Trophoblast cell (in vitro differentiated cells and primary cell): ENCODE data around the gene TAPBP.

Experiments
- DNase-seq, 2 donors: peaks; one replicate each; pipeline ENCODE4 v3.0.0-alpha.2; 2016
- H2AFZ ChIP-seq: 2 replicates; pipeline ENCODE4 v1.6.1; 2013; ENCODE audit warnings: low read length, moderate library complexity, mild to moderate bottlenecking; ENCODE audit not compliant: insufficient read depth, poor library complexity
- H2AK5ac ChIP-seq: 2 replicates; pipeline ENCODE4 v1.6.1; 2013; ENCODE audit warnings: mild to moderate bottlenecking, low read length
- H2BK120ac ChIP-seq: 2 replicates; pipeline ENCODE4 v1.6.1; 2013; ENCODE audit warnings: low read length, mild to moderate bottlenecking, moderate library complexity; ENCODE audit not compliant: insufficient read depth, poor library complexity
- H2BK12ac ChIP-seq: 2 replicates; pipeline ENCODE4 v1.6.1; 2013; ENCODE audit warnings: mild to moderate bottlenecking, low read length, moderate library complexity
- H2BK5ac ChIP-seq: 2 replicates; pipeline ENCODE4 v1.6.1; 2013; ENCODE audit warnings: low read length, low read depth, moderate library complexity, mild to moderate bottlenecking; ENCODE audit not compliant: poor library complexity
- H3K14ac ChIP-seq: 2 replicates; pipeline ENCODE4 v1.6.1; 2013; ENCODE audit warnings: mild to moderate bottlenecking, low read length
- H3K18ac ChIP-seq: 2 replicates; pipeline ENCODE4 v1.6.1; 2013; ENCODE audit warnings: mild to moderate bottlenecking, low read length
- H3K23ac ChIP-seq: 2 replicates; pipeline ENCODE4 v1.6.1; 2013; ENCODE audit warnings: low read length
- H3K27ac ChIP-seq: 2 replicates; pipeline ENCODE4 v1.5.1; 2013; ENCODE audit warnings: low read depth, mild to moderate bottlenecking, inconsistent platforms, low read length, moderate library complexity
- H3K27me3 ChIP-seq: 2 replicates; pipeline ENCODE4 v1.6.1; 2013; ENCODE audit warnings: inconsistent platforms, mild to moderate bottlenecking, low read length, moderate library complexity; ENCODE audit not compliant: insufficient read depth
- H3K36me3 ChIP-seq, 2 experiments: 1 replicate in 1 of 2; 2 replicates in 1 of 2; pipeline ENCODE4 v1.6.1; 2013; ENCODE audit warnings: low read length in 2 of 2, mild to moderate bottlenecking in 2 of 2, moderate library complexity in 1 of 2; ENCODE audit not compliant: insufficient read depth in 2 of 2, control insufficient read depth in 1 of 2
- H3K4ac ChIP-seq: 2 replicates; pipeline ENCODE4 v1.6.1; 2013; ENCODE audit warnings: low read depth, mild to moderate bottlenecking, low read length, moderate library complexity
- H3K4me1 ChIP-seq, 2 experiments: 1 replicate in 1 of 2; 2 replicates in 1 of 2; pipeline ENCODE4 v1.6.1; 2013; ENCODE audit warnings: low read length in 2 of 2, mild to moderate bottlenecking in 2 of 2, moderate library complexity in 1 of 2; ENCODE audit not compliant: insufficient read depth in 2 of 2, control insufficient read depth in 1 of 2
- H3K4me2 ChIP-seq: 2 replicates; pipeline ENCODE4 v1.6.1; 2013; ENCODE audit warnings: inconsistent platforms, mild to moderate bottlenecking, low read length, moderate library complexity
- H3K4me3 ChIP-seq: 2 replicates; pipeline ENCODE4 v1.5.1; 2013; ENCODE audit warnings: mild to moderate bottlenecking, low read depth, low read length, inconsistent platforms
- H3K79me1 ChIP-seq: one replicate; pipeline ENCODE4 v1.6.1; 2013; ENCODE audit warnings: low read length
- H3K79me2 ChIP-seq: 2 replicates; pipeline ENCODE4 v1.6.1; 2013; ENCODE audit warnings: low read length, mild to moderate bottlenecking; ENCODE audit not compliant: control insufficient read depth, insufficient read depth, poor library complexity
- H3K9ac ChIP-seq: 2 replicates; pipeline ENCODE4 v1.6.1; 2013; ENCODE audit warnings: mild to moderate bottlenecking, low read length
- H3K9me3 ChIP-seq: 2 replicates; pipeline ENCODE4 v1.6.1; 2013; ENCODE audit warnings: low read depth, mild to moderate bottlenecking, control low read depth, inconsistent platforms, low read length; ENCODE audit not compliant: insufficient read depth
- H4K12ac ChIP-seq: 2 replicates; pipeline ENCODE4 v1.6.1; 2013; ENCODE audit warnings: low read depth, mild to moderate bottlenecking, low read length, moderate library complexity
- H4K8ac ChIP-seq: 2 replicates; pipeline ENCODE4 v1.6.1; 2013; ENCODE audit warnings: low read depth, mild to moderate bottlenecking, low read length, moderate library complexity
- H4K91ac ChIP-seq: one replicate; pipeline ENCODE4 v1.6.1; 2013; ENCODE audit warnings: low read depth, mild to moderate bottlenecking, low read length, moderate library complexity
- WGBS: extraction: QIAGEN DNeasy Blood & Tissue Kit; methylation state at CpG from one replicate; pipeline ENCODE4 v1.1.7; 2013; ENCODE audit warnings: missing lambda C conversion rate; ENCODE audit not compliant: insufficient read length, insufficient coverage; ENCODE audit errors: extremely low coverage; 5-methylcytosine and 5-hydroxymethylcytosine counted together

The TAPBP gene

DNA sequence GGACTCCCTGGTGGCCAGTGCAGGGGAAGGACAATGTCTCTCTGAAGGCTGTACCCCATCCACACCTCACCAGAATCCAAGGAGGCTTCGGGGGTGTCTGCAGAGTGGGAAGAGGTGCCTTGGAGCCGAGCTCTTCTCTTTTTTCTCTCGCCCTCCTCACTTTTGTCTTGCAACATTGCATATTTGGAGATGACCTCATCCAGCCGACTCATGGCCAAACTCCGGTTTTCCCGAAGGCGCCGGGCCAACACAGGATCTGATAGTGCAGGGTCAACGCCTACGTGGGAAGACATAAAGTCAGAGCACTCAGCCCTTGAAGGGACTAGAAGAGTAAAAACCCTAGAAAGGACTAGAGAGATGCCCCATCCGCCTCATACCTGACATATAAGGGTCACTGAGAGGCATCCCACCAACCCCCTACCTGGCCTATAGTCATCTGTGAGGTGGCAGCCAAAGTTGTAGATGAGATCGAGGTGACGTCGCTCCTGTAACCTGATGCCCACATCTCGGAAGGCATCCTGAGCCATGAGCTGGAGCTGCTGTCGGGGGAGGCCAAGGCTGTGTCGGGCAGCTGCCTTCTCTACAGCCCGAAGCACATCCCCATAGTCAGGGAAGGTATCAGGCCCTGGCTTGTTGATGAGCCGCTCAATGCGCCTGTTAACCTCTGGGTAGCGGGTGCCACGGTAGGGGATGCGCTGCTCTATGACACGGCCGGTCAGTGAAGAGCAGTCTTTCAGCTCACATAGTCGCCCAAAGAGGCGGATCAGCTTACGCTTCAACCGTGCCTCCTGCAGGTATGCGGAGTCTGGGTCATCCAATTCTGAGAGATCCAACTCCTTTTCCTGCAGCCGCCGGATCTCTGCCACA lies 6.7 kb upstream of the TAPBP start:
- H3K23ac ChIP-seq = no peak overlapping the region
- H3K14ac ChIP-seq = no peak overlapping the region
- H3K9ac ChIP-seq = no peak overlapping the region
- H3K36me3 ChIP-seq = peaks cover 35 to 38% of the 10 kb centered on the region in 2 experiments
- H4K12ac ChIP-seq = no peak overlapping the region
- WGBS = no CpG with 5 or more reads among the region's 32 CpGs
- H3K79me1 ChIP-seq = peaks cover 11% of the 10 kb centered on the region
- H3K4me2 ChIP-seq = peak overlapping the region; percentile 14
- H3K4ac ChIP-seq = peak overlapping the region; percentile 12
- H2AK5ac ChIP-seq = no peak overlapping the region
- peaks cover 20 to 27% of the 10 kb centered on the region in 2 experiments for H3K4me1 ChIP-seq
- H2BK120ac ChIP-seq = peak overlapping the region; percentile 5
- no peak overlapping the region for H2BK5ac ChIP-seq
- H3K9me3 ChIP-seq = no peaks in the 10 kb centered on the region
- peak overlapping the region; percentile 43 for H3K27ac ChIP-seq
- peak; percentile 85 to 93 for DNase-seq
- no peak overlapping the region for H2BK12ac ChIP-seq
- peak overlapping the region; percentile 48 for H4K91ac ChIP-seq
- no peaks in the 10 kb centered on the region for H3K27me3 ChIP-seq
- peaks cover 10% of the 10 kb centered on the region for H3K79me2 ChIP-seq
- no peak overlapping the region for H3K4me3 ChIP-seq
- H2AFZ ChIP-seq = no peak overlapping the region
- peak overlapping the region; percentile 20 for H3K18ac ChIP-seq
- no peak overlapping the region for H4K8ac ChIP-seq

DNA sequence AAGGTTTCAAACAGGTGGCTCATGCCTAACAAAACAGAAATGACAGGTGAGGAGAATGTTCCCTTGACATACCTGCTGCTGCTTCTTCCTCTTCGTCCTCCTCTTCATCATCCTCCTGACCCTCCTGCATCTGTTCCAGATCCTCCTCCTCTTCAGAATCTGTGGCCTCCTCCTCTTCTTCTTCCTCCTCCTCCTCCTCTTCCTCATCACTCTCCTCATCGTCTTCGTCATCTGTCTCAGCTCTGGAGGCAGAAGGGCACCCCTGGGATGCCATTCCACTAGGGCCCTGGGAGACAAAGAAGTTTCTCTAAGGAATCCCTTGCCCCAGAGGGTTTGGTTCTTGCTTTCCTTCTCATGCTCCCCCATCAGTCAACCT lies 6.0 kb upstream of the TAPBP start:
- Histone ChIP-seq H3K18ac (peak overlapping the region; percentile 20), H3K36me3 (peaks cover 35 to 38% of the 10 kb centered on the region in 2 experiments), H3K4me1 (peaks cover 21 to 29% of the 10 kb centered on the region in 2 experiments), H2BK12ac (no peak overlapping the region), H4K8ac (no peak overlapping the region), H3K4me2 (peak overlapping the region; percentile 14), H3K79me2 (peaks cover 10% of the 10 kb centered on the region), H3K23ac (no peak overlapping the region), H3K4me3 (no peak overlapping the region), H2AFZ (no peak overlapping the region), H4K91ac (peak overlapping the region; percentile 48), H3K14ac (no peak overlapping the region), H3K4ac (peak overlapping the region; percentile 12), H3K9ac (no peak overlapping the region), H3K27ac (peak overlapping the region; percentile 43), H3K79me1 (peaks cover 11% of the 10 kb centered on the region), H2BK120ac (peak overlapping the region; percentile 5), H2BK5ac (no peak overlapping the region), H3K27me3 (no peaks in the 10 kb centered on the region), H4K12ac (no peak overlapping the region), H2AK5ac (no peak overlapping the region), H3K9me3 (no peaks in the 10 kb centered on the region)
- no CpG with 5 or more reads among the region's 3 CpGs for WGBS
- DNase-seq = no peak

DNA sequence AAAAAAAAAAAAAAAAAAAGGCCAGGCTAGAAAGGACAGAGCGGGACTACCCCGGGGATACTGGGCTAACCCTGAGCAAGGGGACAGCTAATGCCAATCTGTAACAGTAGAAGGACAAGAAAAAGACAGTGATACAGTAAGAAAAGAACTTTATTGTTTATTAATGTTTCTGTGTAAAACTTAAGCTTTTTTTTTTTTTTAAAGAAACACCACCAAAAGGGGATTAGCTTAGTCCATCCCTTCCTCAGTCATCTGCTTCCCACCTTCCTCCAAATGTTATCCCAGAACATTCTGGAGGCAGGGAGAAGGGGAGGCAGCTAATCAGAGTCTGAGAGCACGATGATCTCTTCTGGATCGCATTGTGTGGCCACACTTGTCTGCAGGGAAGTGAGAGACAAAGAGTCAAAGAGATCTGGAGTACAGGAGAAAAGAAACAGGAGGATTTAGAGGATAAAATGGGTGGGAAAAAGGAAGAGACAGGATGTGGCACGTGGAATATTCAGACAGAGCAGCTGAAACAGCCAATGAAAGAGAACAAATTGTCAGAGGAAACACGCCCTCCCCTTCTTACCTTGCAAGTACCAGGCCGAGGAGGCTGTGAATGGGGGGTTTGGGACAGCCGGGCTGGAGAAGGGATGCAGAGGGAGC lies 4.7 kb upstream of the TAPBP start:
- Histone ChIP-seq H3K4me1 (peaks cover 21 to 32% of the 10 kb centered on the region in 2 experiments), H2AFZ (no peak overlapping the region), H3K27me3 (no peaks in the 10 kb centered on the region), H3K79me2 (peaks cover 15% of the 10 kb centered on the region), H3K79me1 (peaks cover 20% of the 10 kb centered on the region), H3K9ac (peak overlapping the region; percentile 1), H2BK120ac (no peak overlapping the region), H4K91ac (no peak overlapping the region), H4K12ac (no peak overlapping the region), H3K9me3 (no peaks in the 10 kb centered on the region), H3K18ac (no peak overlapping the region), H4K8ac (peak overlapping the region; percentile 36), H3K27ac (peak overlapping the region; percentile 48), H3K14ac (no peak overlapping the region), H2BK12ac (no peak overlapping the region), H2AK5ac (no peak overlapping the region), H2BK5ac (no peak overlapping the region), H3K4ac (no peak overlapping the region), H3K4me2 (peak overlapping the region; percentile 73), H3K23ac (no peak overlapping the region), H3K36me3 (peaks cover 35 to 38% of the 10 kb centered on the region in 2 experiments), H3K4me3 (no peak overlapping the region)
- no peak for DNase-seq
- no CpG with 5 or more reads among the region's 8 CpGs for WGBS

DNA sequence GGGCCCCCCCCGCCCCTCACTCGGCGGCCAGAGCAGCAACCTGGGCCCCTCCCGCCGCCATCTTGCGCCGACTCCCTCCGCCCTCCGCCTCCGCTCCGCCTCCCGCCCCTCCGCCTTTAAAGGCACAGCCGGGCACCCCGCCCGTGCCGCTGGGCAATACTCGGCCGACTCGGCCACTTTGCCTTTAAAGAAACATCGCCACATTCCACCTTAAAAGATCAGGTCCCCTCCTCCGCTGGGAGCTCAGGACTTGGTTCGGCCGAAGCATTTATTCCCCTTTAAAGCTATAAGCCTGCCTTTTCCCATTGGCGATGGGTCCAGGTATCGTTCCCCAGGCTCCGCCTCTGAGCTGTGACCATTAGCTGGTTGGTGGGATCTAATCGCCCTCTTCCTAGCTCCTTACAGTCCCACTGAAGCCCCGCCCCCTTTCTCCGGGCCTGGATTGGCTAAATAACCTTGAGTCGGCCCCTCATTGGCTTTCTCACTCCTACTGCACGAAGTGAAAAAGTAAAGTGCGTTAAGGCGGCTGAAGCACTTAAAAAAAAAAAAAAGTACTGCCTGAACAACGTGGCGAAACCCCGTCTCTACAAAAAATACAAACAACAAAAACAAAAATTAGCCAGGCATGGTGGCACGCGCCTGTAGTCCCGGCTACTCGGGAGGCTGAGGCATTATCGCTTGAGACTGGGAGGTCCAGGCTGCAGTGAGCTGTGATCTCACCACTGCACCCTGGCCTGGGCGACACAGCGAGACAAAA lies 4.0 kb upstream of the TAPBP start, which contains the start of gene ZBTB22:
ZBTB22 (minus strand) TSS at position 76 of the 757 bp plus-strand sequence. CDS start 828 bp downstream, outside the sequence.
- WGBS = no CpG with 5 or more reads among the region's 44 CpGs
- Histone ChIP-seq H3K27me3 (no peaks in the 10 kb centered on the region), H3K79me2 (peaks cover 20% of the 10 kb centered on the region), H2BK120ac (peak within 1 kb of the TSS; percentile 21), H3K14ac (peak within 1 kb of the TSS; percentile 37), H3K9ac (peak within 1 kb of the TSS; percentile 16), H3K18ac (peak within 1 kb of the TSS; percentile 60), H2AK5ac (no peak within 1 kb of the TSS), H4K91ac (peak within 1 kb of the TSS; percentile 25), H2BK5ac (peak within 1 kb of the TSS; percentile 38), H3K27ac (peak within 1 kb of the TSS; percentile 80), H2BK12ac (no peak within 1 kb of the TSS), H3K4me2 (peak within 1 kb of the TSS; percentile 73), H3K4me3 (peak within 1 kb of the TSS; percentile 73), H2AFZ (peak within 1 kb of the TSS; percentile 30), H3K23ac (no peak within 1 kb of the TSS), H3K9me3 (no peaks in the 10 kb centered on the region), H3K79me1 (peaks cover 25% of the 10 kb centered on the region), H4K8ac (peak within 1 kb of the TSS; percentile 37), H4K12ac (no peak within 1 kb of the TSS), H3K4ac (no peak within 1 kb of the TSS), H3K36me3 (peaks cover 35 to 38% of the 10 kb centered on the region in 2 experiments), H3K4me1 (peaks cover 21 to 32% of the 10 kb centered on the region in 2 experiments)
- DNase-seq = peak; percentile 99 to 100
